A172 (cell line): Measurements from ENCODE around the gene S1PR4. TPM values are rescaled to one million over a fixed set of nuclear protein-coding genes. Genes with fewer than 3 reads are reported as not detected.
"Not testable (repeated sequence)": the region's sequence is repeated elsewhere in the genome, so short reads cannot be mapped to it uniquely, and the experiment has no call there.

Experiments used
- DNase-seq: peaks from one replicate; pipeline ENCODE4 v3.0.0-alpha.2; 2015; ENCODE audit warnings: low spot score
- total RNA-seq: library from RNA; depleted of rRNA; stranded (reverse); fragments of >200 nt; shearing (Covaris generic); gene quantifications from 2 replicates; pipeline ENCODE4 v1.2.3, GENCODE V29; 2014; rRNA removed

The S1PR4 gene
- total RNA-seq, 1 experiment from 2014 or later: 0.26 TPM

- DNase-seq: no peak
These were observed 42.0 kb downstream of the S1PR4 start for GRCh38 chr19:3220576-3220975.

GRCh38 chr19:3221576-3221975 is 43.0 kb downstream of the S1PR4 start:
- DNase-seq: not testable (repeated sequence)

GRCh38 chr19:3222709-3223108 is 44.1 kb downstream of the S1PR4 start:
- no peak for DNase-seq

DNA sequence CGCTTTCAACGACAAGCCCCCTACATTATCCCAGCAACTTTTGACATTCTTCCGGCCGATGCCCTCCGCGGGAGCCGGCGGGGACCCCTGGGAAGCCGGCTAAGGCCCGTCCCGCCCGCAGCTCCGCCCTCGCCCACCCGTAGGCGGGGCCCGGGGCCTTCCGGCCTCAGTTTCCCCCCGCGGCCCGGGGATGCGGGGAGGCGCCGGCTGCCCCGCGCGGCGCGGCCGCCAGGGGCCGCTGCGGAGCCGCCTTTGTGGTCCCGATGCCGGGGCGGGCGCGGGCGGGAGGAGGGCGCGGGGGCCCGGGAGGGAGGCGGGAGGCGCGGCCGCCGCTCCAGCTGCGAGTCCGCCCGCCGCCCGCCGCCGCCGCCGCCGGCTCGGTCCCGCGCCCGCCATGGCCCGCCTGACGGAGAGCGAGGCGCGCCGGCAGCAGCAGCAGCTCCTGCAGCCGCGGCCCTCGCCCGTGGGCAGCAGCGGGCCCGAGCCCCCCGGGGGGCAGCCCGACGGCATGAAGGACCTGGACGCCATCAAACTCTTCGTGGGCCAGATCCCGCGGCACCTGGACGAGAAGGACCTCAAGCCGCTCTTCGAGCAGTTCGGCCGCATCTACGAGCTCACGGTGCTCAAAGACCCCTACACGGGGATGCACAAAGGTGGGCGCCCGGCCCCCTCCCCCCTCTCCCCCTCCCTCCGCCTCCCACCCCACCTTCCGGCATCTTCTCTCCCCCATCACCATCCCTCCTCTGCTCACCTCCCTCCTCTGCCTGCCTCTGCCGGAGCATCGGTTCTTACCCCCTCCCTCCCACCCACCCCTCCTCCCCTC is 46.0 kb downstream of the S1PR4 start, which contains the start of gene CELF5:
Gene CELF5, plus strand, starts transcription at position 316 of the 823 bp plus-strand sequence. Its CDS starts 79 bp downstream, at position 395.
- DNase-seq: peak; percentile 16

DNA sequence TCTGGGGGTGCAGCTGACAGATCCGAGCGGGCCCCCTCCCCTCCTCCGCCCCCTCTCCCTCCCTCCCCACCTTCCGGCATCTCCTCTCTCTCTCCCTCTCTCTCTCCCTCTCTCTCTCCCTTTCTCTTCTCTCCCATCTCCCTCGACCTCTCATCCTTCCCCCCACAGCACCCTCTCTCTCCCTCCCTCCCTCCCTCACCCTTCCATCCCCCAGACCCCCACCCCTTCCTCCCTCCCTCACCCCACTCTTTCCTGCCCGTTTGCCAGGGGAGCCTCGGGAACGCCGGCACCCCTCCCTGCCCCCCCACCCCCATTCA is 46.6 kb downstream of the S1PR4 start:
- no peak for DNase-seq

DNA sequence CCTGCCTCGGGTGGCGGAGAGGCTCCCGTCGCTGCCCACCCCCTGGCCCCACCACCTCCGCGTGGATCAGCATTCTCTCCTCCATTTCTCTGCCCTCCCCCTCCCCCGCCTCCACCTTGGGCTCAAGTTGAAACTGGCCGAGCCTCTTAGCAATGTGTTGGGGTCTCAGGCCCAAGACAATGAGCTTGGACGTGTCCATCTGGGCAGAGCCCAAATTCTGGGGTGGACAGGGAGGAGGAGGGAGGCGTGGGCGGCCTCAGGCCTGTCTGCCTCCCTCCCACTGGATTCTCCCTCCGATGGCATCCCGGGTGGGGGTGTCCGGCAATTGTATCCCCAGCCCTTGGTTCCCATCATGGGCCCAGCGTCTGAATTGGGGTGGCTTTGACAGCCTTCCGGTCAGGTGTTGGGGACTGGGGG is 47.1 kb downstream of the S1PR4 start:
- DNase-seq: no peak

- DNase-seq: no peak
These were observed 48.6 kb downstream of the S1PR4 start for GRCh38 chr19:3227054-3227626.

DNA sequence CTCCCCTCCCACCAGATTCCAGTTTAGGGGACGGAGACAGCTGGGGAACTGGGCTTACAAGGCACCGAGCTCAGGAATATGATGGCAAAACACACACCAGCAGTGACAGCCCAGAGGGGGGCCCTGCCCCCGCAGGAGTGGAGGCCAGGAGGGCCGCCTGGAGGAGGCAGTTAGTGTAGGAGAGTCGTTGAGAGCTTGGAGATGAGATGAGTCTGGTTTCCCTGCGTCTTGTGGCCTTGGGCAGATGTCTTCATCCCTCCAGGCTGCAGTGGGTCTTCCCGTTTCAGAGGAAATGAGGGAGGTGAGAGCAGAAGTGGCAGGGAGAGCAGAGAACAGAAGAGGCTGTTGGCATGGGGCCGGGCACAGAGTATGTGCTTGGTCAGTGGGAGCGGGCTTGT is 50.8 kb downstream of the S1PR4 start:
- DNase-seq: no peak

Other genes starting within 250 kb of the S1PR4 start
- 6.5 and 9.0 TPM in 2 replicates for gene ZNF77, start 233.8 kb upstream of the S1PR4 start, total RNA-seq
- gene TLE6, start 201.2 kb upstream of the S1PR4 start, total RNA-seq: 4.8 and 6.3 TPM in 2 replicates
- gene TLE2, start 149.5 kb upstream of the S1PR4 start, total RNA-seq: 2.3 and 2.4 TPM in 2 replicates
- gene TLE5, start 116.3 kb upstream of the S1PR4 start, total RNA-seq: 521 and 529 TPM in 2 replicates
- 97.7 and 98.4 TPM in 2 replicates for gene GNA11, start 84.4 kb upstream of the S1PR4 start, total RNA-seq
- gene GNA15, start 42.7 kb upstream of the S1PR4 start, total RNA-seq: 0.19 and 0.26 TPM in 2 replicates
- gene NCLN, start 7.2 kb downstream of the S1PR4 start, total RNA-seq: 67.6 and 74.6 TPM in 2 replicates
- gene CELF5, start 45.9 kb downstream of the S1PR4 start, total RNA-seq: not detected in 2 replicates
- gene NFIC, start 187.8 kb downstream of the S1PR4 start, total RNA-seq: 26.2 and 32.5 TPM in 2 replicates